Endodermal cell (in vitro differentiated cells): ENCODE data around the gene C17orf100. TPM values are rescaled to one million over a fixed set of nuclear protein-coding genes. Genes with fewer than 3 reads are reported as not detected.

ENCODE experiments used
- DNase-seq: peaks from one replicate; pipeline ENCODE4 v3.0.0-alpha.2; 2017
- H3K27ac ChIP-seq: 2 replicates; pipeline ENCODE4 v1.5.1; 2013; ENCODE audit warnings: mild to moderate bottlenecking, low read depth, low read length, moderate library complexity
- H3K27me3 ChIP-seq: 2 replicates; pipeline ENCODE4 v1.6.1; 2013; ENCODE audit warnings: mild to moderate bottlenecking, low read length, moderate library complexity; ENCODE audit not compliant: insufficient read depth, control insufficient read depth, poor library complexity, severe bottlenecking
- H3K36me3 ChIP-seq: 2 replicates; pipeline ENCODE4 v1.7.0; 2013; ENCODE audit warnings: mild to moderate bottlenecking, low read length, moderate library complexity; ENCODE audit not compliant: control insufficient read depth, insufficient read depth
- H3K4me1 ChIP-seq: one replicate; pipeline ENCODE4 v1.7.0; 2013; ENCODE audit warnings: low read length; ENCODE audit not compliant: control insufficient read depth, insufficient read depth
- H3K4me3 ChIP-seq: 2 replicates; pipeline ENCODE4 v1.5.1; 2013; ENCODE audit warnings: mild to moderate bottlenecking, low read length, moderate library complexity
- H3K9ac ChIP-seq: 2 replicates; pipeline ENCODE4 v1.6.1; 2013; ENCODE audit warnings: mild to moderate bottlenecking, low read length, moderate library complexity; ENCODE audit not compliant: poor library complexity, severe bottlenecking; ENCODE audit errors: extremely low read depth
- H3K9me3 ChIP-seq: 2 replicates; pipeline ENCODE4 v1.6.1; 2013; ENCODE audit warnings: mild to moderate bottlenecking, low read length, moderate library complexity; ENCODE audit not compliant: control insufficient read depth
- H3K27ac Mint-ChIP-seq: 2 replicates; pipeline ENCODE4 v1.8.0; 2020; ENCODE audit warnings: mixed read lengths
- H3K27me3 Mint-ChIP-seq: 2 replicates; pipeline ENCODE4 v1.8.0; 2021; ENCODE audit warnings: mild to moderate bottlenecking, mixed read lengths; ENCODE audit not compliant: insufficient read depth
- H3K36me3 Mint-ChIP-seq: 2 replicates; pipeline ENCODE4 v1.8.0; 2020; ENCODE audit warnings: low read depth, mixed read lengths
- H3K4me1 Mint-ChIP-seq: 2 replicates; pipeline ENCODE4 v1.8.0; 2020; ENCODE audit warnings: mixed read lengths
- H3K4me3 Mint-ChIP-seq: 2 replicates; pipeline ENCODE4 v1.8.0; 2020; ENCODE audit warnings: mild to moderate bottlenecking, moderate library complexity, mixed read lengths
- H3K9me3 Mint-ChIP-seq: 2 replicates; pipeline ENCODE4 v1.8.0; 2020; ENCODE audit warnings: mild to moderate bottlenecking, mixed read lengths
- WGBS, 2 experiments: methylation state at CpG; one replicate each; pipeline versions ENCODE4 v1.1.5 to v1.1.7; 2013; ENCODE audit warnings: missing lambda C conversion rate in 2 of 2, mixed read lengths in 1 of 2; ENCODE audit not compliant: insufficient coverage in 1 of 2, insufficient read length in 1 of 2; 5-methylcytosine and 5-hydroxymethylcytosine counted together
- long read RNA-seq, 4 experiments: library from polyadenylated mRNA in 2 of 4; library from RNA in 1 of 4; library from capped mRNA in 1 of 4; stranded (forward) in 3 of 4; unstranded in 1 of 4; transcript quantifications; one replicate each; pipeline ENCODE4 v2.0.0, GENCODE V29; 2020 to 2021; ENCODE audit warnings: inconsistent platforms in 1 of 4
- polyA plus RNA-seq, 2 experiments: library from polyadenylated mRNA; stranded (reverse); fragments of 50-300 nt; gene quantifications; one replicate each; pipeline ENCODE4 v1.2.3, GENCODE V29; 2013
- total RNA-seq, 2 donors: library from RNA; stranded (reverse); fragmentation: NEBNext Ultra II Directional in 1 of 2; extraction: Animal tissue kit (Norgen Biotek cat#: 25700) in 1 of 2; gene quantifications; 2 replicates in 1 of 2; 3 replicates in 1 of 2; pipeline ENCODE4 v1.2.1, GENCODE V29; 2021
- TF ChIP-seq, protein P1 (sequence below): fragments of 200-600 bp; sonication (generic); conservative IDR thresholded peaks from 2 replicates; pipeline ENCODE4 v1.5.0; 2021; ENCODE audit warnings: antibody characterized with exemption, mild to moderate bottlenecking

The C17orf100 gene
- total RNA-seq = 1 to 10 TPM; 2.7 to 3.0 TPM
- 5.2 TPM for polyA plus RNA-seq (2013, experiment 1 of 2)
- 4.6 TPM for polyA plus RNA-seq (2013, experiment 2 of 2)
- long read RNA-seq, experiment 1, partial matches to known transcripts = 0 of 1 reads
- long read RNA-seq, experiment 1, other reads (novel, unspliced or antisense) = 0 of 1 reads
- long read RNA-seq, experiment 2, partial matches to known transcripts = 0 of 4 reads
- long read RNA-seq, experiment 2, other reads (novel, unspliced or antisense) = 0 of 4 reads
- long read RNA-seq, experiment 3, transcript C17orf100-201 (1 exons, 1,756 nt) = major isoform, 11 of 11 reads
- long read RNA-seq, experiment 3, partial matches to known transcripts = 0 of 11 reads
- long read RNA-seq, experiment 3, other reads (novel, unspliced or antisense) = 0 of 11 reads
- long read RNA-seq, experiment 4, partial matches to known transcripts = 0 of 4 reads
- long read RNA-seq, experiment 4, other reads (novel, unspliced or antisense) = 0 of 4 reads

DNA sequence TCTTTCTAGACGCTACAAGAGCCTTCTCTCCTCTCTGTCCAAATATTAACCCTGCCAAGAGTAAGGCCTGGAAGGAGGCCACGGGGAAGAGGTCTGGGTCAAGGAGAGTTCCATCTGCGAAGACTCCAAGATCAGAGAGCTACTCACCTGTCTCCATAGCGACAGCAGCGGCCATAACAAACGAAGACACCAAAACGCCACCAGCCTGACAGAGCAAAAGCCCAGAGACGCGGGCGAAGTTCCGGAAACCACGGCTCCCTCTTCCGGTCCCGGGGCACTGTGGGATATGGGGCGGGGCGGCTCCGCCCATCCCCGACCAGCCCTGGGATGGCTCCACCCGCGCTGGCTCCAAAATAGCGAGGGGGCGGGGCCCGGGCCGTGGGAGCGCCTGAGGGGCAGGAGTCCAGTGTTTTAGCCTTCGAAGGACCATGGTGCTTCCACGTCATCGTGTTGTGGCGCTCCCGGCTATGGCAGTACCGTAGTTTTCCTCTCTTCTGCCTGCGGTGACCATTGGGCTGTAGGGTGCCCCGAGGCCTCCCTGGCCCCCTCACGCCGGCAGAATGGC lies at the start of gene C17orf100, which contains the start of gene MED31:
Gene C17orf100 (plus strand): TSS at position 409 of the 565 bp plus-strand sequence. CDS start 152 bp downstream, at position 561.
Gene MED31 (minus strand): TSS at position 252 of the 565 bp plus-strand sequence. CDS start 77 bp downstream, at position 175.
- 4 to 6% methylated on average over 10 to 35 of the region's 35 CpGs for WGBS, 2 experiments
- Histone ChIP-seq H3K27me3 (peaks cover 31% of the 10 kb centered on the region), H3K9me3 (no peaks in the 10 kb centered on the region), H3K27ac (peak within 1 kb of the TSS; percentile 96), H3K36me3 (peaks cover 25% of the 10 kb centered on the region), H3K4me3 (peak within 1 kb of the TSS; percentile 98), H3K9ac (peak within 1 kb of the TSS; percentile 97), H3K4me1 (peaks cover 3% of the 10 kb centered on the region)
- Mint-ChIP-seq H3K4me3 (peak within 1 kb of the TSS; percentile 98), H3K9me3 (no peaks in the 10 kb centered on the region), H3K27ac (peak within 1 kb of the TSS; percentile 98), H3K4me1 (peaks cover 31% of the 10 kb centered on the region), H3K36me3 (peaks cover 11% of the 10 kb centered on the region), H3K27me3 (peaks cover 43% of the 10 kb centered on the region)
- peak; percentile 100 for DNase-seq
- TF ChIP-seq, protein P1, sequence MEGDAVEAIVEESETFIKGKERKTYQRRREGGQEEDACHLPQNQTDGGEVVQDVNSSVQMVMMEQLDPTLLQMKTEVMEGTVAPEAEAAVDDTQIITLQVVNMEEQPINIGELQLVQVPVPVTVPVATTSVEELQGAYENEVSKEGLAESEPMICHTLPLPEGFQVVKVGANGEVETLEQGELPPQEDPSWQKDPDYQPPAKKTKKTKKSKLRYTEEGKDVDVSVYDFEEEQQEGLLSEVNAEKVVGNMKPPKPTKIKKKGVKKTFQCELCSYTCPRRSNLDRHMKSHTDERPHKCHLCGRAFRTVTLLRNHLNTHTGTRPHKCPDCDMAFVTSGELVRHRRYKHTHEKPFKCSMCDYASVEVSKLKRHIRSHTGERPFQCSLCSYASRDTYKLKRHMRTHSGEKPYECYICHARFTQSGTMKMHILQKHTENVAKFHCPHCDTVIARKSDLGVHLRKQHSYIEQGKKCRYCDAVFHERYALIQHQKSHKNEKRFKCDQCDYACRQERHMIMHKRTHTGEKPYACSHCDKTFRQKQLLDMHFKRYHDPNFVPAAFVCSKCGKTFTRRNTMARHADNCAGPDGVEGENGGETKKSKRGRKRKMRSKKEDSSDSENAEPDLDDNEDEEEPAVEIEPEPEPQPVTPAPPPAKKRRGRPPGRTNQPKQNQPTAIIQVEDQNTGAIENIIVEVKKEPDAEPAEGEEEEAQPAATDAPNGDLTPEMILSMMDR = no peak

DNA sequence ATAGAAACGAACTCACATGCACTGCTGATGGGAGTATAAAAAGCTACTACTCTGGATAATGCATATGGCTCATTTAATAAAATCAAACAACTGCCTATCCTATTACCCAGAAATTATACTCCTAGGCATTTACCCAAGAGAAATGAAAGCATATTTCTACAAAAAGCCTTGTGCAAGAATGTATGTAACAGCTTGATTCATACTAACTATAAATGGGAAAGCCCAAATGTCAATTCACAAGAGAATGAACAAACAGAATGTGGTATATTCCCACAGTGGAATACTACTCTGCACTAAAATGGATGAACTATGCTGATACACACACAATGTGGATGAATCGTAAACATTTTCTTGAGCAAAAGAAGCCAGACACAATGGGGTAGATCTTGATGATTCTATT lies 49.4 kb upstream of the C17orf100 start:
- Mint-ChIP-seq H3K4me3 (no peak overlapping the region), H3K4me1 (peaks cover 22% of the 10 kb centered on the region), H3K9me3 (no peaks in the 10 kb centered on the region), H3K36me3 (peaks cover 75% of the 10 kb centered on the region), H3K27me3 (no peaks in the 10 kb centered on the region), H3K27ac (no peak overlapping the region)
- TF ChIP-seq, protein P1 = no peak
- no peaks in the 10 kb centered on the region for H3K4me1 ChIP-seq
- H3K9me3 ChIP-seq = no peaks in the 10 kb centered on the region
- no peaks in the 10 kb centered on the region for H3K27me3 ChIP-seq
- no peak overlapping the region for H3K4me3 ChIP-seq
- 97 to 100% methylated on average over 1 to 2 of the region's 2 CpGs for WGBS, 2 experiments
- DNase-seq = no peak
- H3K36me3 ChIP-seq = peaks cover 89% of the 10 kb centered on the region
- no peak overlapping the region for H3K9ac ChIP-seq
- H3K27ac ChIP-seq = no peak overlapping the region

DNA sequence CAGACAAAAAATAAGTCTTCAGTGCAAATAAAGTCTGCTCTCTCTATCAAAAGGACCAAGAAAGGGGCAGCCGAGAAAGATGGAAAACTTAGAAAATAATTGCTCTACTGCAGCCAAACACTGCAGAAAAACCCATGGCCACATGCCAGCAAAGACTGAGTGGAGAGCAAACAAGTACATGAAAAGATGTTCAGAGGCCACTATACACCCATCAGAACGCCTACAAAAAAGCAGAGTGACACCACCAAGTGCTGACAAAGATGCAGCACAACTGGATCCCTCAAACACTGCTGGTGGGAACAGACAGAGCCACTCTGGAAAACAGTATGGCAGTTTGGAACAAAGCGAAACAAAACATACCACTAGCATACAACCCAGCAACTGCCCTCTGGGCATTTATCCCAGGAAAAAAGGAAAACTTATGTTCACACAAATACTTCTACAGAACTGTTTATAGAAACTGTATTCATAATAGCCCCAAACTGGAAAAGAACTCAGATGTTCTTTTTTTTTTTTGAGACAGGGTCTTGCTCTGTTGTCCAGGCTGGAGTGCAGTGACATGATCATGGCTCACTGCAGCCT lies 47.7 kb upstream of the C17orf100 start:
- no peaks in the 10 kb centered on the region for H3K4me1 ChIP-seq
- H3K27ac ChIP-seq = no peak overlapping the region
- H3K36me3 ChIP-seq = peaks cover 88% of the 10 kb centered on the region
- TF ChIP-seq, protein P1 = no peak
- peaks cover 80% of the 10 kb centered on the region for H3K36me3 Mint-ChIP-seq
- no peak for DNase-seq
- H3K4me1 Mint-ChIP-seq = peaks cover 18% of the 10 kb centered on the region
- WGBS, 2 experiments = 86 to 96% methylated on average over 2 to 3 of the region's 3 CpGs
- H3K27me3 ChIP-seq = no peaks in the 10 kb centered on the region
- no peak overlapping the region for H3K4me3 ChIP-seq
- H3K9me3 Mint-ChIP-seq = no peaks in the 10 kb centered on the region
- no peaks in the 10 kb centered on the region for H3K27me3 Mint-ChIP-seq
- H3K9ac ChIP-seq = no peak overlapping the region
- H3K9me3 ChIP-seq = no peaks in the 10 kb centered on the region
- H3K4me3 Mint-ChIP-seq = no peak overlapping the region
- no peak overlapping the region for H3K27ac Mint-ChIP-seq
